Thoracic aorta (tissue), 2 donors: ENCODE results near the gene TMEM52. TPM values are rescaled to one million over a fixed set of nuclear protein-coding genes. Genes with fewer than 3 reads are reported as not detected.

Source experiments
- ATAC-seq: fragments of 150-250 bp; one replicate; pipeline ENCODE4 v1.8.0; 2017; ENCODE audit warnings: low read depth; ENCODE audit not compliant: insufficient number of reproducible peaks, low FRiP score
- DNase-seq: peaks from one replicate; pipeline ENCODE4 v3.0.0-alpha.2; 2020; ENCODE audit warnings: low spot score
- H3K27ac ChIP-seq, 2 donors: fragments of 200-600 bp; sonication (generic); 1 replicate in 1 of 2; 2 replicates in 1 of 2; pipeline ENCODE4 v1.5.1; 2016; ENCODE audit warnings: mild to moderate bottlenecking in 2 of 2, moderate library complexity in 2 of 2
- H3K27me3 ChIP-seq: fragments of 200-600 bp; sonication (generic); replicated peaks from 2 replicates; pipeline ENCODE4 v1.6.0; 2016; ENCODE audit warnings: mild to moderate bottlenecking; ENCODE audit not compliant: insufficient read depth
- H3K36me3 ChIP-seq: fragments of 200-600 bp; sonication (generic); one replicate; pipeline ENCODE4 v1.5.1; 2016
- H3K4me1 ChIP-seq, 2 donors: fragments of 200-600 bp; sonication (generic); 1 replicate in 1 of 2; 2 replicates in 1 of 2; pipeline versions ENCODE4 v1.5.1 to v1.6.0; 2016; ENCODE audit warnings: low read depth in 2 of 2, mild to moderate bottlenecking in 1 of 2; ENCODE audit not compliant: control insufficient read depth in 1 of 2
- H3K4me3 ChIP-seq: fragments of 200-600 bp; sonication (generic); 2 replicates; pipeline ENCODE4 v1.5.1; 2016; ENCODE audit warnings: mild to moderate bottlenecking
- H3K9me3 ChIP-seq: fragments of 200-600 bp; sonication (generic); 2 replicates; pipeline ENCODE4 v1.5.1; 2016
- CTCF ChIP-seq: fragments of 200-600 bp; sonication (generic); IDR thresholded peaks from one replicate; pipeline ENCODE4 v1.5.1; 2019; ENCODE audit warnings: antibody characterized with exemption
- total RNA-seq, 2 donors: library from RNA; depleted of rRNA; stranded (reverse); fragments of >200 nt; gene quantifications; one replicate each; pipeline versions ENCODE4 v1.1.0 to v1.2.3, GENCODE V29; 2016

Gene TMEM52
- total RNA-seq, 2 donors from 2014 or later: not detected

GRCh38 chr1:1922956-1923833, 4.1 kb upstream of the TMEM52 start:
- ATAC-seq (no peak), DNase-seq (no peak)
- H3K36me3 ChIP-seq: no peaks in the 10 kb centered on the region
- H3K9me3 ChIP-seq: no peaks in the 10 kb centered on the region
- no peak for TF ChIP-seq CTCF
- no peak overlapping the region for H3K4me3 ChIP-seq
- no peak overlapping the region for H3K27ac ChIP-seq
- H3K27me3 ChIP-seq: no peaks in the 10 kb centered on the region
- peaks cover 0 to 8% of the 10 kb centered on the region in 2 donors for H3K4me1 ChIP-seq

DNA sequence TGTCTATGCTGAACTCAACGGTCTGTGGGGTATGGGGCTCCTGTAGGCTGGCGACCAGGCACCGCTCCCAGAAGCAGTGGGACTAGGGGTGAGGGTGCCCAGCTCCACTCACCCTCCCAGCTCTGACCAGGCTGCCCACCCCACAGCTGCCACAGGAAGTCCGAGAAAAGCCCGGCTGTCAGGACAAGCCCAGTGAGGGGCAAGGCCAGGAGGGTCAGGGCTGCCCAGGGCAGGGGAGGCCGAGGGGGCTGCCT, 3.5 kb upstream of the TMEM52 start:
- no peak for TF ChIP-seq CTCF
- Histone ChIP-seq H3K27me3 (no peaks in the 10 kb centered on the region), H3K4me3 (no peak overlapping the region), H3K9me3 (no peaks in the 10 kb centered on the region), H3K4me1 (peaks cover 0 to 10% of the 10 kb centered on the region in 2 donors), H3K36me3 (no peaks in the 10 kb centered on the region), H3K27ac (no peak overlapping the region)
- no peak for DNase-seq
- no peak for ATAC-seq

- H3K27me3 ChIP-seq: no peaks in the 10 kb centered on the region
- no peaks in the 10 kb centered on the region for H3K36me3 ChIP-seq
- ATAC-seq: no peak
- DNase-seq: no peak
- peaks cover 0 to 10% of the 10 kb centered on the region in 2 donors for H3K4me1 ChIP-seq
- no peaks in the 10 kb centered on the region for H3K9me3 ChIP-seq
- no peak overlapping the region for H3K4me3 ChIP-seq
- TF ChIP-seq CTCF: no peak
- H3K27ac ChIP-seq: no peak overlapping the region
Measured at GRCh38 chr1:1921901-1922701, 3.0 kb upstream of the TMEM52 start.

- ATAC-seq (no peak), DNase-seq (no peak)
- no peaks in the 10 kb centered on the region for H3K36me3 ChIP-seq
- peaks cover 0 to 10% of the 10 kb centered on the region in 2 donors for H3K4me1 ChIP-seq
- no peaks in the 10 kb centered on the region for H3K9me3 ChIP-seq
- TF ChIP-seq CTCF: no peak
- H3K27ac ChIP-seq: no peak overlapping the region
- no peaks in the 10 kb centered on the region for H3K27me3 ChIP-seq
- H3K4me3 ChIP-seq: no peak overlapping the region
Measured at GRCh38 chr1:1921459-1921862, 2.4 kb upstream of the TMEM52 start.
